ENCODE measurements around the gene SNAPIN. TPM values are rescaled to one million over a fixed set of nuclear protein-coding genes. Genes with fewer than 3 reads are reported as not detected.

The SNAPIN gene
- total RNA-seq, 1 donor from 2014 or later = 56.4 TPM

DNA sequence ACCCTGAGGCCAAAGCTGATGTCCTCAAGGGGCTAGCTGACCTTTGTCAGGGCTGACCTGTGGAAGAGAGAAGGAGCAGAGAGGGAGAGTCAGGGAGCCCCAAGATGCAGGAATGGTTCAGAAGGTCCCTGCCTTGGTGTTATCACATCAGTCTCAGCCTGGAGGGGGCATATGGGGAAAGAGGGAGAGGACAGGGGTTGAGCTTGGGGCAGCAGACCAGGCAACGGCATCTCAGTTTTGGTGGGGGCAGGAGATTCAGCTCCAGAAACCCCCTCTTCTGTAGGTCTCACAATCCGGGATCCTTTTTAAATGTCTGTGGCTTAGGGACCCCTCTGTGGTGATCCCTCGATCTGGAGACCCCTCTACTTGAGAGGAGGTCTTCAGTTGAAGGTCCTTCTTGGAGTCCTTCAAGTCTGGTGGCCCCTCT lies 32.0 kb upstream of the SNAPIN start:
- Histone ChIP-seq H3K9me3 (ENCODE audit: control insufficient read depth in 3 of 3, low read length in 3 of 3) (no peaks in the 10 kb centered on the region), H3K27me3 (ENCODE audit: control insufficient read depth in 3 of 3, insufficient read depth in 3 of 3, low read length in 3 of 3) (no peaks in the 10 kb centered on the region), H3K4me3 (ENCODE audit: low read length in 3 of 3) (peak overlapping the region; percentile 69 to 86 (median 81)), H3K9ac (ENCODE audit: low read depth in 1 of 3, low read length in 3 of 3) (peak overlapping the region; percentile 88 to 96 (median 92)), H3K36me3 (ENCODE audit: control insufficient read depth in 3 of 3, insufficient read depth in 3 of 3, low read length in 3 of 3) (peaks cover 4 to 10% (median 7%) of the 10 kb centered on the region in 3 donors), H3K27ac (ENCODE audit: low read depth, low read length) (peak overlapping the region; percentile 91), H3K4me1 (ENCODE audit: control insufficient read depth in 3 of 3, insufficient read depth in 3 of 3, low read length in 3 of 3) (peaks cover 44 to 57% (median 49%) of the 10 kb centered on the region in 3 donors)

DNA sequence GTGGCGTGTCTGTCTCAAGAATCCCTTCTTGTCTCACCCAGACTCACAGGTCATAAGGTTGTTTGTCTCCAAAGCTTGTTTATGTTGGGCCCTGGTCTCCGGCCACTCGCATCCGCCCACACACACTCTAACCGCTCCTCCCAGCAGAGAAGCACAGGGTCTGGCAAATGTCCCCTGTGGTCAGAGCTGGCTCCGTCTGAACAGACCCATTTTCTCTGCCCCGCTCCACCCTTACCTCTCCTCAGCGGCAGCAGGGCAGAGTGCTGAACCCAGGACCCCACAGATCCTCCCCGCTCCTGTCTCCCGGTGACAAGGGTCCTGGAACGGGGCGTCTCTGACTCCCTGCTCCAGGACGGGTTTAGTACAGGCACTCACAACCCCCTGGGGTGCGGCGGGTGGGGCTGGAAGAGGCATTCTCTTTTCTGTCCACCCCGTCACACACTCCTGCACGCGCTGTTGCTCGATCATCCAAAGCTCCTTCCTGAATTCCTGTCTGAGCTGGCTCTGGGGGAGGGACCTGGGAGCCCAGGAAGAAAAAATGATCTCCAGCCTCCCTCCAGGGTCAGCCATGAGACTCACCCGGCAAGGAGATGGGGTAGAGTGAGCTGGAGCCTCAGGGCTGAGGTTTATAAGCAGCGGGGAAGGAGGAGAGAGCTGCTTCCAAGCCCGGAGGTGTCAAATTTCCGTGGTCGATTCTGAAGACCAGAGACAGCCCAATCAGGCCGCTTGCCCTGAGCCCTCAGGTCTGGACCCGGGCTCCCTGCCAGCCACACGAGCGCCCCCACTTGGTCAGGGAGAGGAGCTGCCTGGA lies 31.4 kb upstream of the SNAPIN start, which contains the start of gene S100A13:
S100A13 (minus strand) TSS at position 602 of the 811 bp plus-strand sequence. CDS start 1,033 bp downstream, outside the sequence.
- peaks cover 4 to 11% (median 11%) of the 10 kb centered on the region in 3 donors for H3K36me3 ChIP-seq (ENCODE audit: control insufficient read depth in 3 of 3, insufficient read depth in 3 of 3, low read length in 3 of 3)
- H3K27ac ChIP-seq (ENCODE audit: low read depth, low read length) = peak within 1 kb of the TSS; percentile 91
- peaks cover 46 to 57% (median 50%) of the 10 kb centered on the region in 3 donors for H3K4me1 ChIP-seq (ENCODE audit: control insufficient read depth in 3 of 3, insufficient read depth in 3 of 3, low read length in 3 of 3)
- peak within 1 kb of the TSS; percentile 88 to 96 (median 92) for H3K9ac ChIP-seq (ENCODE audit: low read depth in 1 of 3, low read length in 3 of 3)
- no peaks in the 10 kb centered on the region for H3K27me3 ChIP-seq (ENCODE audit: control insufficient read depth in 3 of 3, insufficient read depth in 3 of 3, low read length in 3 of 3)
- H3K4me3 ChIP-seq (ENCODE audit: low read length in 3 of 3) = peak within 1 kb of the TSS; percentile 75 to 88 (median 84)
- no peaks in the 10 kb centered on the region for H3K9me3 ChIP-seq (ENCODE audit: control insufficient read depth in 3 of 3, low read length in 3 of 3)

- H3K9me3 ChIP-seq (ENCODE audit: control insufficient read depth in 3 of 3, low read length in 3 of 3) = no peaks in the 10 kb centered on the region
- peaks cover 50 to 64% (median 55%) of the 10 kb centered on the region in 3 donors for H3K4me1 ChIP-seq (ENCODE audit: control insufficient read depth in 3 of 3, insufficient read depth in 3 of 3, low read length in 3 of 3)
- H3K36me3 ChIP-seq (ENCODE audit: control insufficient read depth in 3 of 3, insufficient read depth in 3 of 3, low read length in 3 of 3) = peaks cover 4 to 15% (median 10%) of the 10 kb centered on the region in 3 donors
- H3K4me3 ChIP-seq (ENCODE audit: low read length in 3 of 3) = peak within 1 kb of the TSS; percentile 75 to 88 (median 84)
- peak within 1 kb of the TSS; percentile 91 for H3K27ac ChIP-seq (ENCODE audit: low read depth, low read length)
- H3K27me3 ChIP-seq (ENCODE audit: control insufficient read depth in 3 of 3, insufficient read depth in 3 of 3, low read length in 3 of 3) = no peaks in the 10 kb centered on the region
- peak within 1 kb of the TSS; percentile 88 to 96 (median 92) for H3K9ac ChIP-seq (ENCODE audit: low read depth in 1 of 3, low read length in 3 of 3)
Measured at GRCh38 chr1:153627715-153628626, 30.5 kb upstream of the SNAPIN start, which contains the start of gene S100A1. TSS of gene S100A1 (plus strand) at chr1:153628434. CDS start at chr1:153630522, 2,088 bp downstream.

GRCh38 chr1:153628638-153629342 lies 29.7 kb upstream of the SNAPIN start:
- peak overlapping the region; percentile 91 for H3K27ac ChIP-seq (ENCODE audit: low read depth, low read length)
- H3K36me3 ChIP-seq (ENCODE audit: control insufficient read depth in 3 of 3, insufficient read depth in 3 of 3, low read length in 3 of 3) = peaks cover 4 to 14% (median 8%) of the 10 kb centered on the region in 3 donors
- no peaks in the 10 kb centered on the region for H3K9me3 ChIP-seq (ENCODE audit: control insufficient read depth in 3 of 3, low read length in 3 of 3)
- H3K4me1 ChIP-seq (ENCODE audit: control insufficient read depth in 3 of 3, insufficient read depth in 3 of 3, low read length in 3 of 3) = peaks cover 56 to 69% (median 62%) of the 10 kb centered on the region in 3 donors
- no peaks in the 10 kb centered on the region for H3K27me3 ChIP-seq (ENCODE audit: control insufficient read depth in 3 of 3, insufficient read depth in 3 of 3, low read length in 3 of 3)
- peak overlapping the region; percentile 83 to 96 (median 85) for H3K9ac ChIP-seq (ENCODE audit: low read depth in 1 of 3, low read length in 3 of 3)
- peak overlapping the region; percentile 75 to 88 (median 84) for H3K4me3 ChIP-seq (ENCODE audit: low read length in 3 of 3)

- Histone ChIP-seq H3K4me3 (ENCODE audit: low read length in 3 of 3) (peak overlapping the region; percentile 75 to 88 (median 84)), H3K36me3 (ENCODE audit: control insufficient read depth in 3 of 3, insufficient read depth in 3 of 3, low read length in 3 of 3) (peaks cover 4 to 14% (median 6%) of the 10 kb centered on the region in 3 donors), H3K9me3 (ENCODE audit: control insufficient read depth in 3 of 3, low read length in 3 of 3) (no peaks in the 10 kb centered on the region), H3K4me1 (ENCODE audit: control insufficient read depth in 3 of 3, insufficient read depth in 3 of 3, low read length in 3 of 3) (peaks cover 56 to 70% (median 62%) of the 10 kb centered on the region in 3 donors), H3K27me3 (ENCODE audit: control insufficient read depth in 3 of 3, insufficient read depth in 3 of 3, low read length in 3 of 3) (no peaks in the 10 kb centered on the region), H3K9ac (ENCODE audit: low read depth in 1 of 3, low read length in 3 of 3) (peak overlapping the region; percentile 83 to 96 (median 85)), H3K27ac (ENCODE audit: low read depth, low read length) (peak overlapping the region; percentile 91)
Measured at GRCh38 chr1:153629343-153629665, 29.2 kb upstream of the SNAPIN start.

DNA sequence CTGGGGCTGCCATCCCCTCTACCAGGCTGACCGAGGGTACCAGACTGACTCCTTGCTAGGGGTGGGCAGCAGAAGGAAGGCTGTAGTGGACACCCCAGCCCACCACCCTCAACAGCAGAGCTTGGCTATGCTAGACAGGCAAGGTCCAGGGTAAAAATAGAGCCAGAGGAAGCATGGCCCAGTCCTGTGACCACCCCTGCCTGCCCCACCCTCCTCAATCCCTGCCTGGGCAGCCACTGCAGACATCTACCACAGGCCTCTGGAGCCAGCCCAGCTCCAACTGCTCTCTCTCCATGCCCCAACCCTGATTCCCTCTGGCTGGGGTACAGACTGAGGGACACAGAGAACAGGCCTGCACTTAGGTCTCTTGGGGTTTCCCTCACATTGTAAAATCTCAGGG lies 28.5 kb upstream of the SNAPIN start:
- Histone ChIP-seq H3K4me3 (ENCODE audit: low read length in 3 of 3) (peak overlapping the region; percentile 75 to 88 (median 84)), H3K27me3 (ENCODE audit: control insufficient read depth in 3 of 3, insufficient read depth in 3 of 3, low read length in 3 of 3) (no peaks in the 10 kb centered on the region), H3K27ac (ENCODE audit: low read depth, low read length) (peak overlapping the region; percentile 91), H3K9me3 (ENCODE audit: control insufficient read depth in 3 of 3, low read length in 3 of 3) (no peaks in the 10 kb centered on the region), H3K4me1 (ENCODE audit: control insufficient read depth in 3 of 3, insufficient read depth in 3 of 3, low read length in 3 of 3) (peaks cover 56 to 73% (median 60%) of the 10 kb centered on the region in 3 donors), H3K36me3 (ENCODE audit: control insufficient read depth in 3 of 3, insufficient read depth in 3 of 3, low read length in 3 of 3) (peaks cover 4 to 14% (median 6%) of the 10 kb centered on the region in 3 donors), H3K9ac (ENCODE audit: low read depth in 1 of 3, low read length in 3 of 3) (peak overlapping the region; percentile 83 to 96 (median 85))

GRCh38 chr1:153630384-153630783 lies 28.1 kb upstream of the SNAPIN start:
- no peaks in the 10 kb centered on the region for H3K9me3 ChIP-seq (ENCODE audit: control insufficient read depth in 3 of 3, low read length in 3 of 3)
- H3K27me3 ChIP-seq (ENCODE audit: control insufficient read depth in 3 of 3, insufficient read depth in 3 of 3, low read length in 3 of 3) = no peaks in the 10 kb centered on the region
- H3K36me3 ChIP-seq (ENCODE audit: control insufficient read depth in 3 of 3, insufficient read depth in 3 of 3, low read length in 3 of 3) = peaks cover 2 to 12% (median 6%) of the 10 kb centered on the region in 3 donors
- H3K9ac ChIP-seq (ENCODE audit: low read depth in 1 of 3, low read length in 3 of 3) = peak overlapping the region; percentile 63 to 96 (median 85)
- peak overlapping the region; percentile 75 to 84 (median 75) for H3K4me3 ChIP-seq (ENCODE audit: low read length in 3 of 3)
- peaks cover 57 to 73% (median 60%) of the 10 kb centered on the region in 3 donors for H3K4me1 ChIP-seq (ENCODE audit: control insufficient read depth in 3 of 3, insufficient read depth in 3 of 3, low read length in 3 of 3)
- peak overlapping the region; percentile 91 for H3K27ac ChIP-seq (ENCODE audit: low read depth, low read length)

DNA sequence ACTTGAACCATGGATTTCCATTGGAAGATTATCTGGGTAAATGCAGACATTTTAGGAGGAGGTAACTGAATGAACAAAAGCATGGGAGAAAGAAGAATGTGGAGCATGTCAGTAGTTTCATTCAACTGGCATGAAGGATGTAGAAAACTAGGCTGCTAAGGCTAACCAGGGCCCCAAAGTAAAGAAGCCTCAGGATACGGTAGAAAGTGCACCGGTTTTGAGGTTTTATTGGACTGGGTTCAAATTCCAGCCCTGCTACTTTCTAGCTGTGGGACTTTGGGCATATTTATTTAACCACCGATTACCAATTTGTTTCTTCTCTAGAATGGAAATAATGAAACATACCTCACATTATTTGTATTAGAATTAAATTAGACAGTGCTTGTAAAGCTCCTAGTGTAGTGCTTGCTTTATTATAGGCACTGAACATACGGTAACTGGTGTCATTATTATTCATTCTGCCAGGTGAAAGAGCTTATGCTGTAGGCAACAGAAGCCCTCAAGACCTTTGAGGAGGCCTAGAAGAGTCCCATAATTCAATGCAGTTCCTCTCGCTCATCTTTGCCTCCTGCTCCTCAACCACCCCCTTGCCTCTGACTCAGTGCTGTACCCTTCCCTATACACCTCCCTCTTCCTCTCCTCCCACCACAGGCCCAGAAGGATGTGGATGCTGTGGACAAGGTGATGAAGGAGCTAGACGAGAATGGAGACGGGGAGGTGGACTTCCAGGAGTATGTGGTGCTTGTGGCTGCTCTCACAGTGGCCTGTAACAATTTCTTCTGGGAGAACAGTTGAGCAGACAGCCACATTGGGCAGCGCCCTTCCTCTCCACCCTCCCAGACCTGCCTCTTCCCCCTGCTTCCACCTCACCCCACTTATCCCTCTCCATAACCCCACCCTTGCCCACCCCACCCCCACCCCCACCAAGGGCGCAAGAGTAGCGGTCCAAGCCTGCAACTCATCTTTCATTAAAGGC lies 27.2 kb upstream of the SNAPIN start:
- Histone ChIP-seq H3K27me3 (ENCODE audit: control insufficient read depth in 3 of 3, insufficient read depth in 3 of 3, low read length in 3 of 3) (no peaks in the 10 kb centered on the region), H3K36me3 (ENCODE audit: control insufficient read depth in 3 of 3, insufficient read depth in 3 of 3, low read length in 3 of 3) (peaks cover 1 to 11% (median 8%) of the 10 kb centered on the region in 3 donors), H3K9me3 (ENCODE audit: control insufficient read depth in 3 of 3, low read length in 3 of 3) (no peaks in the 10 kb centered on the region), H3K4me1 (ENCODE audit: control insufficient read depth in 3 of 3, insufficient read depth in 3 of 3, low read length in 3 of 3) (peaks cover 58 to 75% (median 61%) of the 10 kb centered on the region in 3 donors), H3K4me3 (ENCODE audit: low read length in 3 of 3) (peak overlapping the region in 2 of 3 donors; percentile 75 to 84), H3K27ac (ENCODE audit: low read depth, low read length) (peak overlapping the region; percentile 91), H3K9ac (ENCODE audit: low read depth in 1 of 3, low read length in 3 of 3) (peak overlapping the region; percentile 40 to 96 (median 40))
